UCSD-AML1 (cell line): ENCODE data around the gene DZIP1L.
"Not testable (repeated sequence)": the region's sequence is repeated elsewhere in the genome, so short reads cannot be mapped to it uniquely, and the experiment has no call there.

Source experiments
- DNase-seq: peaks from one replicate; lab custom pipeline; 2025; ENCODE audit not compliant: unreplicated experiment; lab: John Stamatoyannopoulos, UW

The DZIP1L gene

DNA sequence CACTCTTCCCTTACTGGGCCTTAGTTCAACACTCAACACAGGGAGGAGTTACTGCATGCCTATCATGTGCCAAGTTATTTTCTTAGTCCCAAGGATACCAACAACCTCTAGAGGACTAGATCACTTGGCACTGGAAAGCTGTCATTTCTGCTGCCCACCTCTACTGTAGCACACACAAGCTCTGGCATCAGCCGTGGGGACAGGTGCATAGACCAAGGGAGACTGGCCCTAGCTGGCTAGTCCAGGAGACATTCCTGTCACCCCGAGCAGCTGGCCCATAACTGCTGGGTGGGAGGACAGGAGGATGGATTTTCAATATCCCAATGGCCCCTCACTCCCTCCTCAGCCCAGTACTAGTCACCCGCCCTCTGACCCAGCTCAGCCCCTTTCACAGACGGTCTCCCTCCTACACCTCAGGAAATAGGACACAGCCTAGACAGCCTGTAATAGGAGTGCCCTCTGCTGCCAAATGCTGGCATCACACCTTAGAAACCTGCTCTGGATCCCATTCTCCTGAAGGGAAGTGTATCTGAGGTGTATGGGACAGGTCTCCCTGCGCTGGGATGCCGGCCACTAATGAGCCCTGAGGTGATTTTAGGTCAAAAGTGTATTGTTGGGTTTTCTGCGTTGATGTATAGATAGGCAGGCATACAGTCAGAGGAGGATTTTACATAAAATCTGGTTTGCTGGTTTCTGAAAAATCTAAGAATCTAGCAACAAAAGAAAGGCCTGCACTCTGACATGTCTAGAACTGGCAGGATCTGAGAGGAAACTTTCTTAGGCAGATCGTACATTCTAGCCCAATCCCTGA, 3.4 kb upstream of the DZIP1L start:
- peak; percentile 49 for DNase-seq

- DNase-seq = no peak
These were observed 933 bp downstream of the DZIP1L start for GRCh38 chr3:138114431-138114918.

DNA sequence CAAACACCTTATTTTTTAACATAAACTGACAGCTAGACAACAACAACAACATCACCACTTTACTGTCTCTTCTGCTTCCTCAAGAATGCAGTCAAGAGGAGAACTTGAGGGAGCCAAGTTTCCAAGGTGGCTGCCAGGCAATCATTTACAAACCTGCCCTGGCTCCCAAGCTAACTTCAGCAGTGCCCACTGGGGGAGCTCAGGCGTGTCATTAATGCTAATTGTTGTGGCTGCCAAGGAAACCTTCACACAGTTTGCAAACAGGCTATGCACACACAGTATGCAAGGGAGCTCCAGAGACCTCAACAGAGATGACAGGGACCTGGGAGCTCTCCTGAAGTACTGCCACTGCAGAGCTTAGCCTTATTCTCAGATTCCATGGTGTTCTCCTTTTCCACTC, 2.1 kb downstream of the DZIP1L start:
- no peak for DNase-seq

DNA sequence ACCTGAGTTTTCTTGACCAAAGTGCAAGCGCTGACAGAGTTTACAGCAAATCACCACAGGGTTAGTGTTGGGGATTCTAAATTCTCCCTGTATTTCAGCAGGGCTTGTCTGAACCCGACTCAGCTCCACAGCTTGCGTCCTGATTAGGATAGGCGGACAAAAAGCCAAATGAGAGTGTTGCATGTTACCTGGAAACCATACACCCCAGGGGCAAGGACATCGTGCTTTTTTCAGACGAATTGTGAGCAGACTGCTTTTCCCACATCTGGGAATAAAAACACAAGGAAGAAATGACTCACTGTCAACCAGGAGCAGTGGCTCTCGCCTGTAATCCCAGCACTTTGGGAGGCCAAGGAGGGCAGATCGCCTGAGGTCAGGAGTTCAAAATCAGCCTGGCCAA, 3.0 kb downstream of the DZIP1L start:
- DNase-seq = no peak

DNA sequence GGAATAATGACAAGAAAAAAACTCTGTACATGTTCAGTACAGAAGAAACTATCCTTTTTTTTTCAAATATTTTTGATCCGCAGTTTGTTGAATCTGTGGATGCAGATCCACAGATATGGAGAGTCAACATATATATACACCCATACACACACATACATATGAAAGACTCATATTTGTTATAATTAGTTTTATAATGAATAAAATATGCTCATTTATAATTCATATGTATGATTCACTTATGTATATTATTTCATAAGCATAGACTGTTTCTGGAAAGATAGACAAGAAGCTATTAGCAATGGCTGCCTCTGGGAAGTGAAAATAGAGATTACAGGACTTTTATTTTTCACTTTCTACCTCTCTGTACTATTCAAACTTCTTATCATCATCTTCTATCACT, 9.8 kb downstream of the DZIP1L start:
- DNase-seq = no peak

GRCh38 chr3:138103466-138103865, 11.9 kb downstream of the DZIP1L start:
- DNase-seq = no peak

- DNase-seq = not testable (repeated sequence)
These were observed 14.0 kb downstream of the DZIP1L start for GRCh38 chr3:138101351-138101940.

DNA sequence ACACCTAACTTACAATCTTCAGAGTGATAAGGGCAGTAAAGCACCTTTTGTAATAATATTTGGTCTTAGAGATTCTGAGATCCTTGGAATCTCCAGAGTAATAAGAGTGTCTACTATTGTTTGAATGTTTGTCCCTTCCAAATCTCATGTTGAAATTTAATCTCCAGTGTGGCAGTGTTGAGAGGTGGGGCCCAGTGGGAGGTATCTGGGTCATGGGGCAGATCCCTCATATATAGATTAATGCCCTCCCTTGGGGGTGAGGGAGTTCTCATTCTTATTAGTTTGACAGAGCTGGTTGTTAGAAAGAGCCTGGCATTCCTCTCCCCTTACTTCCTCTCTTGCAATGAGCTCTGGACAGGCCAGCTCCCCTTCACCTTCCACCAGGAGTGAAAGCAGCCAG, 16.0 kb downstream of the DZIP1L start:
- no peak for DNase-seq

DNA sequence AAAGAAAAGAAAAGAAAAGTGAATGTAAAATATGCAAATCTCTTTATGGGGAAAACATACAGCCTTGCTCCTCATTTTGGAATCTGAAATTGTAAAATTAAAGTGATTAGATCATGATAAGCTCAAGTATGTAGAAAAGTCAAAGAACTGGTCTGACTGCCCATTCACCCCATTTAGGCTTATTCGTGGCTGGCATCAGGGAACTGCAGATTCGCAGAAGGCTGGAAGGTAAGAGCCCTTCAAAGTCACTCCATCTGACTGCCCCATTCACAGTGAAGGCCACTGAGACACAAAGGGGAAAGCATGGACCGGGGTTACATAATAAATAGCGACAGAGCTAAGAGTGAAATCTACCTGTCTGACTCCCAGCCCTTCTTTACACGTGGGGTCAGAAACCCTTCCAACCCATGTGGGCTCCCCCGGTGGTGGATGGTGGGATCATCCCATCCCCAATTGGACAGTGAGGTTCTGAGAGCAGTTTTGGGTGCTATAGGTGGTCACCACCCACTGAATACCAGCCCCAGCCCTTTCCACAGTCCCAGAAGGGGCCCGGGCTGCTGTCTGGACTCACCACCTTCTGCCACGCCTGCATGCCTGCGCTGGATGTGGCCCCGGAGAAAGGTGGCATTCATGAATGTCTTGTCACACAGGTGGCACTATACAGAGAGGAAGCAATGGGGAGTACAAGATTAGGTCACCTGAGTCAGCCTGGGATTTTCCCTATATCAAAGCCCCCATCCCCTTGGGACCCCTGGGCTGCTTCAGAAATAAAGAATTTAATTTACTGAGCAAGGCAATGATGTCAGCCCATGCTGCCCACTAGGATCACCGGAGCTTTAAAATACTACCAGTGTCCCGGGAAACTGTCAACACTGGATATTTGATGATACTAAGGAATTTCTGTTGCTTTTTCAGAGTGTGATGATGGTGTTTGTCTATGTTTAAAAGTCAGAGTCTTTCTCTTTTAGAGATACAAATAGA, 17.9 kb downstream of the DZIP1L start:
- DNase-seq = no peak

GRCh38 chr3:138093721-138094120, 21.7 kb downstream of the DZIP1L start:
- DNase-seq = no peak

- no peak for DNase-seq
These were observed 23.4 kb downstream of the DZIP1L start for GRCh38 chr3:138092023-138092422.

GRCh38 chr3:138089091-138089490, 26.3 kb downstream of the DZIP1L start:
- DNase-seq = no peak

DNA sequence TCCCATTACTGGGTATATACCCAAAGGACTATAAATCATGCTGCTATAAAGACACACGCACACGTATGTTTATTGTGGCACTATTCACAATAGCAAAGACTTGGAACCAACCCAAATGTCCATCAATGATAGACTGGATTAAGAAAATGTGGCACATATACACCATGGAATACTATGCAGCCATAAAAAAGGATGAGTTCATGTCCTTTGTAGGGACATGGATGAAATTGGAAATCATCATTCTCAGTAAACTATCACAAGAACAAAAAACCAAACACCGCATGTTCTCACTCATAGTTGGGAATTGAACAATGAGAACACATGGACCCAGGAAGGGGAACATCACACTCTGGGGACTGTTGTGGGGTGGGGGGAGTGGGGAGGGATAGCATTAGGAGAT, 29.7 kb downstream of the DZIP1L start:
- DNase-seq = not testable (repeated sequence)

DNA sequence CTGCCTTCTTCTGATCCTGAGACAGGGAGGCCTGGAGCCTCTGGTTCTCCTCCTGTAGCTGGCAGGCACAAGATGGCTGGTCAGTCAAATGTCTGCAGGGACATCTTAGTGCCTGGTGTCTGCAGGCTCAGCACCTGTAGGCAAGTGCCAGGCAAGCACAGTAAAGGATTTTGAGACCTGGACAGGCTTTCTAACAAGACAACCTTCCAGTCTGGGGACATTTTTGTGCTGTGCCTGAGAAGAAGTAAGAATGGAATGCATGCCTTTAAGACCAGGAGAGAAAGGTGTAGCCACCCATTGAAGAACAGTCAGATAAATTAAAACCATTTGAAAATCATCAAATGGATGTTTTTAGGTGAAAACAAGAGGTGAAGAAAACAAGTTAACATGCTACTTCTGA, 31.2 kb downstream of the DZIP1L start:
- no peak for DNase-seq

DNA sequence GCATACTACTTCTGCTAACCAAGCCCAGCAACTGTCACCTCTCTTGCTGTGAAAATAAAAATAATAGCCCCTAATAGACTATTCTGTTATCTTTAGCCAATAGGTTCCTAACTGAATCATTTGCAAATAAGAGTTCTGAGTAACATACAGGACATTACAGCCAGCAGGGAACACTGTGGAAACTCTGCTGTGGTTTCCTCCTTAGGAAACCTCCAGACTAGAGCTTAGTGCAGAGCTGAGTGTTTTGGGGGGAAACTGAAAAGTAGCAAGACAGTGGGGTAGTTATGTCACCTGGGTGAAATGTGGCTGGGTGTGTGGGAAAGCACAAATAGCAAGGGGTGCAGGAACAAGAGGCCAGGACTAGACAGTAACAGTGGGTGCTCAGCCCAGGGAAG, 32.4 kb downstream of the DZIP1L start:
- no peak for DNase-seq

- DNase-seq = no peak
These were observed 33.1 kb downstream of the DZIP1L start for GRCh38 chr3:138082085-138082991.

DNA sequence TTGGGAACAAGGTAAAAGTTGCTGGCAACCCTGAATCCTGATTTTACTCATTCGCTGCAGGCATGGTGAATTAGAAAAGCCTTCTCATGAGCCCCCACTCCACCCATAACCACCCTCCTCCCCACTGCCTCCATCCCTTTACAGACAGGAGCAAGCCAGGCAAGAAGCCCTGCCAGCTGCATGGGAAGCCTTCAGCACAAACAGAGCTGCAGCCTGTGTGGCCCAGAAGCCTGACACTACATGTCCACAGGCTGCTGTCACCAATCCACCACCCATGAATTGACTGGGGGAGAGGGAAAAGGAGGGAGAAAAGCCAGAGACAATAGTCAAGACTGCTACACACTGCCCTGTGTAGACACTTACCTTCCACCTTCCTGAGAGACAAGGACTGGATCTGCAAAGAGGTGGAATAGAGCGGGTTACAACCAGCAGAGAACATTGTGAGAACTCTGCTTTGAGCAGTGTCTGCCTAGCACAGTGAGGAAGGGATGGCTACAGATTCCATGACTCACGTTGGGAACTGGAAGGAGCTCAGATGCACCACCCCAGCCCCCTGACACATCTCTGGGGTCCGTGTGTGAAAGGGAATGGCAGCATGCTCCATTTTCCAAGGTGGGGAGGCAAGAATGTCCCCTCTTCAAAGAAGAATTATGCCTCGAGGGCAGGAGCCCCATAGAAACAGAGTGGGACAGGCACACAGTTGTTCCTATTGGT, 33.9 kb downstream of the DZIP1L start:
- no peak for DNase-seq

DNA sequence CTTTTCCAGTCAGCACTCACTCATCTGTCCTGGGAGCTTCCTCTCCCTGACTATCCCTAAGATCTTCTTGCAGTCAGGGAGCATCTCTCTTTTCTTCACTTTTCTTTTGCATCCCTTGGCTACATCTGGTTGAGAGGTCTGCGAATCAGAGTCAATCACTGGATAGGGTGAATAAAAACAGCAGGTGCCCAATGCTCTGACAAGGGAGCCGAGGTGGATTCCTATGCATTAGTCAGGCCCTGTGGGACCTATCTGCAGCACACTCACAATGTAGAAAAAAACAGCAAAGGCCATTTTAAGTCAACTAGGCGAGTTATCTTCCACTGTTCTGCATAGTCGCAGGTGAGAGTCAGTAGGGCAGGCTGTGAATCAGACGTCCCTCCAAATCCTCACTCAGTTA, 35.5 kb downstream of the DZIP1L start:
- no peak for DNase-seq

DNA sequence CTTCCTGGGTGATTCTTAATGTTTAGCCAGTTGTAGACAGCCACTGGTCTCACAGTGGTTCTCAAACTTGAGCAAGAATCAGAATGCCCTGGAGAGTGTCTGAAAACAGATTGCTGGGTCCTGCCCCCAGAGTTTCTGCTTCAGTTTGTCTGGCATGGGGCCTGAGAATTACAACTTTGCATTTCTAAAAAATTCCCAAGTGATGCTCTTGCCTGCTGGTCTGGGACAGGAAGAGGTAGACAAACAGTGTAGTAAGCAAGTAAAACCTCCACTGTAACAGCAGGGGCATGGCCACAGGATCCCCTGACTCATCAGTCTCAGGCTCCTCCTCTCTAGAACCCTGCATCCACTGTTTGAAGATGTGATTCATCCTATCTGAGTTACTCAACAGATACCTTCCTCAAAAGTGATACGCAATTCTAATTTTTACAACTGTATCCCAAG, 36.5 kb downstream of the DZIP1L start:
- no peak for DNase-seq

DNA sequence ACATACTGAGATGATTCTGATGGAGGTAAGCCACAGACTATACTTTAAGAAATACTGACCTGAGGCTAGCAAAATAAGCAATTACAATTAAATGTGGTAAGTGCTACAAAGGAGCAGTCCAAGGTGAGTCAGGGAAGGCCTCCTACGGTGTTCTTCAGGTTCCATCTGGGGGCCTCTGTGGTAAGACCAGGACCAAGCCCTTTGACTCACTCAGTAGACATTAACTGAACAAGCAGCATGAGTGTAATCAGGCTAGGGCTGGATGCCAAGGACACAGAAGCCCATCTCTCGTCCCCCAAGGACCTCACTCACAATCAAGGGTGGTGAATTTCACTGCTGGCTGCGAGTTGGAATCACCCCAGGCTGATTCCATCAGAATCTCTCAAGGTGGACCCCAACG, 37.3 kb downstream of the DZIP1L start:
- DNase-seq = no peak
